ENCODE results near the gene FYN. TPM values are rescaled to one million over a fixed set of nuclear protein-coding genes. Genes with fewer than 3 reads are reported as not detected.

The FYN gene
- total and polyA plus RNA-seq, 2 of the 13 experiments (the other 11 are each of a cell fraction or from before 2014, with no cell fraction given), result 15.5 to 24.6 TPM

DNA sequence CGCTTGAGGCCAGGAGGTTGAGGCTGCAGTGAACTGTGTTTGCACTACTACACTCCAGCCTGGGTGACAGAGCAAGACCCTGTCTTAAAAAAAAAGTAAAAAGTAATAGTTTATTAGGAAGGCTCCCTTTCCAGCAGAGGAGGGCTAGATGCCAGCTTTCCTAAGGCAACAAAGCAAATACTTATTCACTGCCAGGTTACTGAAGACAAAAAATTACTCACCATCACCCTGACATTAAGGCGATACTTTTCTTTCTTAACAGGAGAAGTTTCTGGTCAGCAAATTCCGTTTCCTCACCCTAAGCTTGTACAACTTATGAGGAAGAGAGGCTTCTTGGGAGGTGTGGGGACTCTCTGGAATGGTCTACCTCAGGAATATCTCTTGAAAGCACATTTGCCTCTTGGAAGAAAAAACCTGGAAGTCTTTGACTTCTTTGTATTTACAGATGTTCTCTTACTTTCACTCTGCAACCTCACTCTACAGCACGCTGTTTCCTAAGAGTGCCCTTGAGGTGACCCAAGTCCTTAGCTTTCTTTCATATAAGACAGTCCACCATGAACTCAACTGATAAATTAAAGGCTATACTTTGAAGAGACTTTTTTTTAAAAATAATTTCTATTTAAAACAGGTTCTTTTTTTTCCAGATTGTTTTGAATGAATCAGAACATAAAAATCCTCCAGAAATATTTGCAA lies 214.6 kb downstream of the FYN start:
- intact Hi-C loops (cut with micrococcal nuclease; ENCODE audit: unreplicated experiment), result no loop called here
- TF ChIP-seq POLR2G (IDR thresholded peaks at IDR 0.05; ENCODE audit: low read depth, low read length), result no peak
- Histone ChIP-seq H3K4me2 (ENCODE audit: low read depth, low read length) (no peak overlapping the region), H2AFZ (ENCODE audit: low read length) (no peak overlapping the region), H3K27ac (ENCODE audit: extremely low read length, insufficient read depth, low read length) (no peak overlapping the region), H3K79me2 (ENCODE audit: insufficient read depth, low read length) (no peaks in the 10 kb centered on the region), H3K9ac (ENCODE audit: insufficient read depth, low read depth, low read length) (no peak overlapping the region), H3K4me3 (replicated peaks in 1 of 3; ENCODE audit: insufficient read depth in 1 of 3, low read depth in 2 of 3, low read length in 3 of 3) (no peak overlapping the region), H4K20me1 (ENCODE audit: insufficient read depth, low read length) (no peaks in the 10 kb centered on the region), H3K4me1 (ENCODE audit: insufficient read depth, low read length) (peaks cover 28% of the 10 kb centered on the region), H3K36me3 (replicated peaks in 1 of 2; ENCODE audit: control insufficient read depth in 1 of 2, insufficient read depth in 2 of 2, low read length in 2 of 2) (no peaks in the 10 kb centered on the region), H3K27me3 (ENCODE audit: control insufficient read depth in 1 of 2, insufficient read depth in 2 of 2, low read length in 2 of 2) (no peaks in the 10 kb centered on the region), H3K9me3 (ENCODE audit: low read length) (no peaks in the 10 kb centered on the region)
- no peak for ATAC-seq
- in situ Hi-C loops (cut with HindIII; ENCODE audit: extremely low pct_ligation_motif_present, low pct_unique_long_range_greater_than_20kb), result no loop called here
- 94% methylated on average over 4 of the region's 4 CpGs for WGBS (ENCODE audit: low lambda C conversion rate)
- no TSS peak for BruUV-seq (replicated peaks)
- ChIA-PET POLR2A (no interaction called here), CTCF (ENCODE audit: low intra/inter-chr PET ratio, low total read pairs) (no interaction called here)
- no peak for FAIRE-seq
- no peak for DNase-seq (ENCODE audit: low spot score)

GRCh38 chr6:111657146-111657545 lies 216.1 kb downstream of the FYN start:
- DNase-seq (ENCODE audit: low spot score), result peak; percentile 80
- intact Hi-C loops (cut with micrococcal nuclease; ENCODE audit: unreplicated experiment) (no loop called here), in situ Hi-C loops (cut with HindIII; ENCODE audit: extremely low pct_ligation_motif_present, low pct_unique_long_range_greater_than_20kb) (no loop called here)
- Histone ChIP-seq H2AFZ (ENCODE audit: low read length) (no peak overlapping the region), H3K9me3 (ENCODE audit: low read length) (no peaks in the 10 kb centered on the region), H3K27me3 (ENCODE audit: control insufficient read depth in 1 of 2, insufficient read depth in 2 of 2, low read length in 2 of 2) (no peaks in the 10 kb centered on the region), H3K4me2 (ENCODE audit: low read depth, low read length) (no peak overlapping the region), H3K27ac (ENCODE audit: extremely low read length, insufficient read depth, low read length) (no peak overlapping the region), H3K4me1 (ENCODE audit: insufficient read depth, low read length) (peaks cover 28% of the 10 kb centered on the region), H3K4me3 (replicated peaks in 1 of 3; ENCODE audit: insufficient read depth in 1 of 3, low read depth in 2 of 3, low read length in 3 of 3) (no peak overlapping the region), H3K79me2 (ENCODE audit: insufficient read depth, low read length) (no peaks in the 10 kb centered on the region), H4K20me1 (ENCODE audit: insufficient read depth, low read length) (no peaks in the 10 kb centered on the region), H3K9ac (ENCODE audit: insufficient read depth, low read depth, low read length) (no peak overlapping the region), H3K36me3 (replicated peaks in 1 of 2; ENCODE audit: control insufficient read depth in 1 of 2, insufficient read depth in 2 of 2, low read length in 2 of 2) (no peaks in the 10 kb centered on the region)
- no TSS peak for BruUV-seq (replicated peaks)
- FAIRE-seq, result peak; percentile 39
- 30% methylated on average over 1 of the region's 1 CpG for WGBS (ENCODE audit: low lambda C conversion rate)
- ATAC-seq, result peak; percentile 76
- POLR2A ChIA-PET, result no interaction called here
- CTCF ChIA-PET (ENCODE audit: low intra/inter-chr PET ratio, low total read pairs), result no interaction called here
- TF ChIP-seq ZNF431 (CRISPR knock-in tag; IDR thresholded peaks at IDR 0.05; ENCODE audit: borderline replicate concordance, low read depth) (no peak), ZBTB38 (CRISPR knock-in tag; IDR thresholded peaks at IDR 0.05) (no peak), RORA (CRISPR knock-in tag; IDR thresholded peaks at IDR 0.05) (no peak), ZMYM2 (CRISPR knock-in tag; IDR thresholded peaks at IDR 0.05) (no peak), CERS6 (CRISPR knock-in tag; IDR thresholded peaks at IDR 0.05) (no peak), KAT8 (CRISPR knock-in tag; IDR thresholded peaks at IDR 0.05) (peak; percentile 28; the same call in 1 of the 2 replicates), RARA (CRISPR knock-in tag; IDR thresholded peaks at IDR 0.05) (0 out of 2 replicates have a peak, but pooled peaks have one; percentile 13), RAD51 (IDR thresholded peaks at IDR 0.05; ENCODE audit: borderline replicate concordance) (0 out of 2 replicates have a peak, but pooled peaks have one; percentile 6), GTF3A (CRISPR knock-in tag; conservative IDR thresholded peaks at IDR 0.05) (no peak), EHMT2 (IDR thresholded peaks at IDR 0.05; ENCODE audit: borderline replicate concordance, low read depth, low read length) (peak; percentile 65; the same call in 1 of the 2 replicates), SRSF1 (optimal IDR thresholded peaks at IDR 0.05; ENCODE audit: low read depth, low read length) (no peak), NR2F6 (IDR thresholded peaks at IDR 0.05) (no peak), NR2F6 (CRISPR knock-in tag; IDR thresholded peaks at IDR 0.05) (no peak)

Data from HepG2 (cell line).